Suppressor macrophage treated with lipopolysaccharide for 1 hour (primary cell): ENCODE data around the gene ZC3H14.
A peak's percentile ranks its signal among the peaks of the same experiment; 100 is the strongest.

Experiments used
- DNase-seq, 3 donors: peaks; one replicate each; pipeline ENCODE4 v3.0.0-alpha.2; 2020 to 2022

Gene ZC3H14

GRCh38 chr14:88613552-88614010 is 50.7 kb downstream of the ZC3H14 start:
- DNase-seq, result peak; percentile 23 to 58 (median 35)

- DNase-seq, result no peak
Measured at GRCh38 chr14:88614218-88614907, 51.5 kb downstream of the ZC3H14 start.

- DNase-seq, result no peak
Measured at GRCh38 chr14:88616697-88617096, 53.9 kb downstream of the ZC3H14 start.

- no peak for DNase-seq
Measured at GRCh38 chr14:88617479-88617878, 54.6 kb downstream of the ZC3H14 start.

- no peak for DNase-seq
Measured at GRCh38 chr14:88618476-88618875, 55.6 kb downstream of the ZC3H14 start.

GRCh38 chr14:88621100-88621499 is 58.3 kb downstream of the ZC3H14 start:
- DNase-seq, result no peak

GRCh38 chr14:88625671-88626070 is 62.8 kb downstream of the ZC3H14 start:
- no peak for DNase-seq

GRCh38 chr14:88628033-88628432 is 65.2 kb downstream of the ZC3H14 start:
- DNase-seq, result no peak

GRCh38 chr14:88628462-88628861 is 65.6 kb downstream of the ZC3H14 start:
- no peak for DNase-seq

GRCh38 chr14:88630565-88630964 is 67.7 kb downstream of the ZC3H14 start:
- DNase-seq, result peak in 1 of 3 donors; percentile 1

- DNase-seq, result no peak
Measured at GRCh38 chr14:88631091-88631490, 68.3 kb downstream of the ZC3H14 start.

- no peak for DNase-seq
Measured at GRCh38 chr14:88632512-88632911, 69.7 kb downstream of the ZC3H14 start.

- DNase-seq, result no peak
Measured at GRCh38 chr14:88639221-88639620, 76.4 kb downstream of the ZC3H14 start.

- no peak for DNase-seq
Measured at GRCh38 chr14:88660056-88660455, 97.2 kb downstream of the ZC3H14 start.

- peak; percentile 82 to 88 (median 82) for DNase-seq
Measured at GRCh38 chr14:88667555-88668273, 104.9 kb downstream of the ZC3H14 start.

GRCh38 chr14:88668448-88669116 is 105.7 kb downstream of the ZC3H14 start:
- DNase-seq, result peak; percentile 40 to 58 (median 58)

- DNase-seq, result no peak
Measured at GRCh38 chr14:88669346-88669745, 106.5 kb downstream of the ZC3H14 start.
